ENCODE measurements around the gene HEATR5A. TPM values are rescaled to one million over a fixed set of nuclear protein-coding genes. Genes with fewer than 3 reads are reported as not detected.

HEATR5A gene
- total and polyA plus RNA-seq, 2 experiments from 2014 or later = 25.8 to 32.5 TPM

GRCh38 chr14:31339743-31340142 lies 80.6 kb downstream of the HEATR5A start:
- Mint-ChIP-seq H3K4me3 (no peak overlapping the region), H3K27ac (no peak overlapping the region), H3K4me1 (no peaks in the 10 kb centered on the region), H3K36me3 (ENCODE audit: low read depth) (peaks cover 7% of the 10 kb centered on the region; the same call in 2 of the 3 replicates), H3K27me3 (ENCODE audit: insufficient read depth, low read depth, poor library complexity) (peaks cover 2% of the 10 kb centered on the region), H3K9me3 (peaks cover 2% of the 10 kb centered on the region; the same call in 1 of the 3 replicates)
- no peaks in the 10 kb centered on the region for H4K20me1 ChIP-seq (replicated peaks; ENCODE audit: insufficient read depth)
- ATAC-seq = no peak
- H3K27ac ChIP-seq (ENCODE audit: low read depth) = no peak overlapping the region
- TF ChIP-seq EZH2 (IDR thresholded peaks at IDR 0.05; ENCODE audit: low read depth, unreplicated experiment) = no peak
- TF ChIP-seq ZNF114 (CRISPR knock-in tag; IDR thresholded peaks at IDR 0.05) = no peak
- TF ChIP-seq EZH2phosphoT487 (IDR thresholded peaks at IDR 0.05; ENCODE audit: unreplicated experiment) = no peak
- TF ChIP-seq, protein P1, sequence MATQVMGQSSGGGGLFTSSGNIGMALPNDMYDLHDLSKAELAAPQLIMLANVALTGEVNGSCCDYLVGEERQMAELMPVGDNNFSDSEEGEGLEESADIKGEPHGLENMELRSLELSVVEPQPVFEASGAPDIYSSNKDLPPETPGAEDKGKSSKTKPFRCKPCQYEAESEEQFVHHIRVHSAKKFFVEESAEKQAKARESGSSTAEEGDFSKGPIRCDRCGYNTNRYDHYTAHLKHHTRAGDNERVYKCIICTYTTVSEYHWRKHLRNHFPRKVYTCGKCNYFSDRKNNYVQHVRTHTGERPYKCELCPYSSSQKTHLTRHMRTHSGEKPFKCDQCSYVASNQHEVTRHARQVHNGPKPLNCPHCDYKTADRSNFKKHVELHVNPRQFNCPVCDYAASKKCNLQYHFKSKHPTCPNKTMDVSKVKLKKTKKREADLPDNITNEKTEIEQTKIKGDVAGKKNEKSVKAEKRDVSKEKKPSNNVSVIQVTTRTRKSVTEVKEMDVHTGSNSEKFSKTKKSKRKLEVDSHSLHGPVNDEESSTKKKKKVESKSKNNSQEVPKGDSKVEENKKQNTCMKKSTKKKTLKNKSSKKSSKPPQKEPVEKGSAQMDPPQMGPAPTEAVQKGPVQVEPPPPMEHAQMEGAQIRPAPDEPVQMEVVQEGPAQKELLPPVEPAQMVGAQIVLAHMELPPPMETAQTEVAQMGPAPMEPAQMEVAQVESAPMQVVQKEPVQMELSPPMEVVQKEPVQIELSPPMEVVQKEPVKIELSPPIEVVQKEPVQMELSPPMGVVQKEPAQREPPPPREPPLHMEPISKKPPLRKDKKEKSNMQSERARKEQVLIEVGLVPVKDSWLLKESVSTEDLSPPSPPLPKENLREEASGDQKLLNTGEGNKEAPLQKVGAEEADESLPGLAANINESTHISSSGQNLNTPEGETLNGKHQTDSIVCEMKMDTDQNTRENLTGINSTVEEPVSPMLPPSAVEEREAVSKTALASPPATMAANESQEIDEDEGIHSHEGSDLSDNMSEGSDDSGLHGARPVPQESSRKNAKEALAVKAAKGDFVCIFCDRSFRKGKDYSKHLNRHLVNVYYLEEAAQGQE (IDR thresholded peaks at IDR 0.05; ENCODE audit: unreplicated experiment) = no peak
- TF ChIP-seq STAT1 (IDR thresholded peaks at IDR 0.05; ENCODE audit: unreplicated experiment) = no peak
- TF ChIP-seq ZNF331 (CRISPR knock-in tag; IDR thresholded peaks at IDR 0.05; ENCODE audit: low read depth) = no peak
- TF ChIP-seq NANOG (IDR thresholded peaks at IDR 0.05; ENCODE audit: borderline replicate concordance) = no peak
- no peak for TF ChIP-seq ZNF462 (CRISPR knock-in tag; IDR thresholded peaks at IDR 0.05)
- TF ChIP-seq JUNB (IDR thresholded peaks at IDR 0.05; ENCODE audit: unreplicated experiment) = no peak
- no peak for TF ChIP-seq CTCF (conservative IDR thresholded peaks at IDR 0.05; ENCODE audit: low read depth in 2 of 2)
- TF ChIP-seq POLR2AphosphoS5 (IDR thresholded peaks at IDR 0.05; ENCODE audit: low read depth) = no peak
- no peak for TF ChIP-seq CREB1 (CRISPR knock-in tag; IDR thresholded peaks at IDR 0.05; ENCODE audit: low read depth)
- H3K9me2 ChIP-seq (ENCODE audit: insufficient read depth) = no peaks in the 10 kb centered on the region
- 0 out of 2 replicates have a peak, but pooled peaks cover 3% of the 10 kb centered on the region for H3K36me3 ChIP-seq (ENCODE audit: insufficient read depth)
- no peaks in the 10 kb centered on the region for H3K79me2 ChIP-seq (replicated peaks; ENCODE audit: insufficient read depth)
- no peaks in the 10 kb centered on the region for H3K27me3 ChIP-seq (ENCODE audit: insufficient read depth)
- no peaks in the 10 kb centered on the region for H3F3A ChIP-seq (replicated peaks; ENCODE audit: low read depth)
- DNase-seq (ENCODE audit: low spot score) = no peak
- H3K4me1 ChIP-seq (ENCODE audit: insufficient read depth) = no peaks in the 10 kb centered on the region
- no peak overlapping the region for H3K4me2 ChIP-seq
- H2AFZ ChIP-seq = no peak overlapping the region
- H3K4me3 ChIP-seq = no peak overlapping the region

All from GM23338 (cell line).